ENCODE data around the gene SPTB.
A peak's percentile ranks its signal among the peaks of the same experiment; 100 is the strongest.

SPTB gene

DNA sequence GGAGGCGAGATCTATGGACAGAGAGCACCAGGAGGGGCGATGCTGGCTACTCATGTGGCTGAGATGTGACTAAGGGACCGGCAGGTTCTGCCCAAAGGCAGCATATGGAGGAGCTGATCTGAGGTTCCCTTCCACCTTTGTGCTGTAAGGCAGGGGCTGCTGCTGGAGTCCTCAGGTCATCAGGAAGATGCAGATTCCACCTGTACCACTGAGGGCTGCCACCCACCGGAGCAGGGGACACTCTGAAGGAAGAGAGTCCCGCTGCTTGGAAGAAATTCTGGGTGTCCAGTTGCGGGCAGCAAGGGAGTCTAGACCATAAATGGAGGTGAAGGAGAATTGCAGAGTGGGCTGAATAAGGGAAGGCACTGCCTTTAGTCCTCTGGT is 120.2 kb downstream of the SPTB start:
- no peak for DNase-seq (ENCODE audit: low read depth)
- H3K4me3 ChIP-seq (ENCODE audit: low read length) = no peak overlapping the region
- TF ChIP-seq, protein P1, sequence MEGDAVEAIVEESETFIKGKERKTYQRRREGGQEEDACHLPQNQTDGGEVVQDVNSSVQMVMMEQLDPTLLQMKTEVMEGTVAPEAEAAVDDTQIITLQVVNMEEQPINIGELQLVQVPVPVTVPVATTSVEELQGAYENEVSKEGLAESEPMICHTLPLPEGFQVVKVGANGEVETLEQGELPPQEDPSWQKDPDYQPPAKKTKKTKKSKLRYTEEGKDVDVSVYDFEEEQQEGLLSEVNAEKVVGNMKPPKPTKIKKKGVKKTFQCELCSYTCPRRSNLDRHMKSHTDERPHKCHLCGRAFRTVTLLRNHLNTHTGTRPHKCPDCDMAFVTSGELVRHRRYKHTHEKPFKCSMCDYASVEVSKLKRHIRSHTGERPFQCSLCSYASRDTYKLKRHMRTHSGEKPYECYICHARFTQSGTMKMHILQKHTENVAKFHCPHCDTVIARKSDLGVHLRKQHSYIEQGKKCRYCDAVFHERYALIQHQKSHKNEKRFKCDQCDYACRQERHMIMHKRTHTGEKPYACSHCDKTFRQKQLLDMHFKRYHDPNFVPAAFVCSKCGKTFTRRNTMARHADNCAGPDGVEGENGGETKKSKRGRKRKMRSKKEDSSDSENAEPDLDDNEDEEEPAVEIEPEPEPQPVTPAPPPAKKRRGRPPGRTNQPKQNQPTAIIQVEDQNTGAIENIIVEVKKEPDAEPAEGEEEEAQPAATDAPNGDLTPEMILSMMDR (conservative IDR thresholded peaks at IDR 0.05; ENCODE audit: low read length) = no peak

DNA sequence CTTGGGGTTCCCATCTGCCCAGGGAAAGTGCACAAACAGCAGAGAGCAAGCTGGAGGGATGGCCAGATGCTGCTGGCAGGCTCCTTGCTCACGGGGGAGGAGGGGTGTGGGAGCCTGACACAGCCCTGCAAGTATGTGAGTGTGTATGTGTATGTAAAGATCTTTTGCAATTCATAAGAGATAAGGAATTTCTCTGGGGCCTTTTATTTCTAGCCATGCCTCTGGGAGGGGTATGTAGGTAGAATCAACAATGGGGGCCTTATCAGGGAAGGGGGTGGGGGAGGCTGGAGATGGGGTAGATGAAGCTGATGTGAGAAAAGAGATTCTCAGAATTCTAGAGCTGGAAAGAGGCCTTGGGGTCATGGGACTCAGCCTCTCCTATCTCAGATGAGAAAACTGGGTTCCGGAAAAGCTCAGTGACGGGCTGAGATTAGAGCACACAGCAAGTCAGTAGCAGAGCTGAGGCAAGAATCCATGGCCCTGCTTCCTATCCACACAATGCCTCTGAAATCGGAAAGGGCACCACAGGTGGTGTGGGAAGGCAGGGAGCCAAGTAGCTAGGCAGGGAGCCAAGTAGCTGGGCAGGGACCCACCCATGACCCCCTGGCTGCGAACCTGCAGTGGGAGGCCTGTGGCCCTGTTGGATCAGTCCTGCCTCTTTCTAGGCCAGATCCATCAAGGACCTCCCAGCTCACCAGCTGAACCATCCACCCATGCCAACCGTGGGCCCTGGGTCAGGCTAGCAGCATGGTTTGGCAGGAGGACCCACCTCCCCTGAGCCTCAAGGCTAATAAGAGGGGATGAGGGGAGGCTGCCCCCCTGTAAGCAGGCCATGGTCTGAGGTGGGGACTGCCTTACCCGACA is 120.8 kb downstream of the SPTB start:
- TF ChIP-seq, protein P1 (conservative IDR thresholded peaks at IDR 0.05; ENCODE audit: low read length) = no peak
- peak; percentile 94 for DNase-seq (ENCODE audit: low read depth)

DNA sequence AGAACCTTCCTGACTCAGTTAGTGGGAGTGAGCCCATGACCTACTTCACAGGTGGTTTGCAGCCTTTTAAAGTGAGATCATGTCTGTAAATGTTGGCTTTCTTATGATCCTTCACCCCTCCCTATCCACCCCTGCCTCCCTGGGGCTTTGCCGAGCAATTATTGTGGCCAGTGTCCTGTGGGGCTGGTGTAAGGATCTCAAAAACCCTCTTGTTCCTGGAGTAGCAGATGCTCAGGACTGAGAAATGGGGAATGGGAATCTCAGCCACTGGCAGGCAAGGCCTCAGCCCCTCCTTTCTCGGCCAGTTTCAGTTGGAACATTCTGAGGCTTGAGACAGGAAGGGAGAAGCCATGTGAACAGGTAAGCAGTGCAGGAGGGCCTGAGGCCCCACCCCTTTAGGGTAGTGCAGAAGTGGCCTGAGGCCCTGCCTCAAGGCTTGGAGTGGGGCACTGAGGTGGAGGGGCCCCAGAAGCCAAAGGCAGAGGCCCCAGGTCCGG is 121.6 kb downstream of the SPTB start:
- DNase-seq (ENCODE audit: low read depth) = peak; percentile 55
- TF ChIP-seq, protein P1 (conservative IDR thresholded peaks at IDR 0.05; ENCODE audit: low read length) = no peak
- H3K4me3 ChIP-seq (ENCODE audit: low read length) = no peak overlapping the region

More for the DNA sequence above, 120.8 kb downstream of the SPTB start:
- no peak overlapping the region for H3K4me3 ChIP-seq (ENCODE audit: low read length)

DNA sequence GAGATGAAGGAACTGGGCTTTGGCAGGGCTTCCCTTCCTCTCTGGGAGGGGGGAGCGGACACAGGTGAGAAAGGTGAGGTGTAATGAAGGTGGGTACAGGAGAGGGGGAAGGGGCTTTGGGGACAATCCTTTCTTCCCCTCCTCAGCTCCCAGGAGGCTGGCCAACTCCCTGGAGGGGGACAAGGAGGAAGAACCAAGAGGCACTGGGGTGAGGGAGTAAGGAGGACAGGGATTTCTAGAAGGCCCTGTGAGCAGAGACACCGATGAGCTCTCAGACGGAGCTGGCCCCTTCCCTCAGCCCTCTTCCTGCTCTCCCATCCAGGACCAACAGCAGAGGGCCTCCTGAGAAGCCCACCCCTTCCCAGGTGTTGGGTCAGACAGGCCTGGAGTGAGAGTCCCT is 122.1 kb downstream of the SPTB start:
- TF ChIP-seq, protein P1 (conservative IDR thresholded peaks at IDR 0.05; ENCODE audit: low read length) = no peak
- H3K4me3 ChIP-seq (ENCODE audit: low read length) = no peak overlapping the region
- no peak for DNase-seq (ENCODE audit: low read depth)

DNA sequence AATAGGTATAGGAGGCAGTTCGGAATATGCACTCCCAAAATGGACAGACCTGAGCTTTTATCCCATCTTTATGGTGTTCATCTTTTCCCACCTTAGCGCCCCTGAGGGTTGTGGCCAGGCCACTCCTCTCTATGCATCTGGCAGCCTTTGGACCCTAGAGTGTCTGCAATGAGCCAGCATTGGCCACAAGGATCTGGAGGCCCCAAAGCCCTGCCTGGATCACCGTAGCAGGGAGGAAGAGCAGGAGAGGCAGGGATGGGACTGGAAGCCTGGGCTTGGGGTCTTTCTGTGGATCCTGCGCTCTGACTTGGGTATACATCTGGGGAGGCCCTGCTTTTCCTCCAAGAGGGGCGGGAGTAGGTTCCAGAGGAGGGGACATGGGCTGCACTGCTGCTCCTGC is 123.0 kb downstream of the SPTB start:
- DNase-seq (ENCODE audit: low read depth) = no peak
- H3K4me3 ChIP-seq (ENCODE audit: low read length) = no peak overlapping the region
- TF ChIP-seq, protein P1 (conservative IDR thresholded peaks at IDR 0.05; ENCODE audit: low read length) = no peak

DNA sequence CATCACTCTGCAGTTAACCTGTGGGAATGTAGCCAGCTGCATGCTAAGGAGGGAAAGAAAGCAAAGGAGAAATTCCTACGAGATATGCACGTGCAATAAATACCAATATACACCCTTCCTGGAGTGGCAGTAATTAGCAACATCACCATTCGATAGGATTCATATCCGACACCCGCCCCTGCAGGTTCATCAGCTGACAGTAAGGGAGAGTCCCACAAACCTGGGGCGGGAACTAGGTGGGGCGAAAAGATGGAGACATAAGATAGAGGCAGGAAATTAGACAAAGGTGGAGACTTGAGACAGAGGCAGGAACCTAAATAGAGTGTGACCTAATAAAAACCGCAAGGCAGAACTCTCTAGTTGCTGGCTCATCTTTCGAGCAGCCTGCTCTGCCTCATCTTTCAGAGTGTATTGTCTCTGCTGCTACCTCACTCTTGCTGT is 123.9 kb downstream of the SPTB start:
- DNase-seq (ENCODE audit: low read depth) = peak; percentile 59
- TF ChIP-seq, protein P1 (conservative IDR thresholded peaks at IDR 0.05; ENCODE audit: low read length) = no peak

DNA sequence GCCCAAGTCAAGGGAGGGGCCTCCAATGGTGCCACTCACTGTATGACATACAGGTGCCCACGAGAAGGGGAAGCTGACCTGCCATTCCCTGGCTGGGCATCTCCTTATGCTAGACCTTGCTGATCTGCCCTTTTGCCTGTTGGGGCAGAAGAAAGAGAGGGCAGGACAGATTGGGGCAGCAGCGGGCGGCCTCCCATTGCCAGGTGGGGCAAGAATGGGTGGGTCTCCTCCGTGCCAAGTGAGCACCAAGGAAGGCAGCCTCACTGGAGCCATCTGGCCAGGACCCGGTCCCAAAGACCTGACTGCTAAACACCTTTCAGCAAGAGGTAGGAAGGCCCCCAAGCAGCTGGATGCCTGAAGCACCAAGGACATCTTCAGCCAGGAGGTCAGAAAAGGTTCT is 125.0 kb downstream of the SPTB start:
- DNase-seq (ENCODE audit: low read depth) = no peak
- TF ChIP-seq, protein P1 (conservative IDR thresholded peaks at IDR 0.05; ENCODE audit: low read length) = no peak
- no peak overlapping the region for H3K4me3 ChIP-seq (ENCODE audit: low read length)

More for the DNA sequence above, 123.9 kb downstream of the SPTB start:
- no peak overlapping the region for H3K4me3 ChIP-seq (ENCODE audit: low read length)
